Adipose tissue (tissue), 3 donors: ENCODE results near the gene AZIN2. TPM values are rescaled to one million over a fixed set of nuclear protein-coding genes. Genes with fewer than 3 reads are reported as not detected.
"Not testable (repeated sequence)": the region's sequence is repeated elsewhere in the genome, so short reads cannot be mapped to it uniquely, and the experiment has no call there.

Experiments used
- H3K27ac ChIP-seq: one replicate; pipeline ENCODE4 v1.5.1; 2013; ENCODE audit warnings: low read depth, low read length
- WGBS, 3 donors: extraction: QIAGEN DNeasy Blood & Tissue Kit; methylation state at CpG; one replicate each; pipeline ENCODE4 v1.1.7; 2013; 5-methylcytosine and 5-hydroxymethylcytosine counted together
- polyA plus RNA-seq, 3 donors: library from polyadenylated mRNA; stranded (reverse); fragments of 200-250 nt; gene quantifications; one replicate each; pipeline ENCODE4 v1.2.3, GENCODE V29; 2013
- donor health status: healthy with polysubstance abuse.
- donor health status: Bipolar disorder and iron deficiency.
- donor health status: healthy.

The AZIN2 gene
- polyA plus RNA-seq, 3 donors = 1.2 to 2.5 (median 1.4) TPM

DNA sequence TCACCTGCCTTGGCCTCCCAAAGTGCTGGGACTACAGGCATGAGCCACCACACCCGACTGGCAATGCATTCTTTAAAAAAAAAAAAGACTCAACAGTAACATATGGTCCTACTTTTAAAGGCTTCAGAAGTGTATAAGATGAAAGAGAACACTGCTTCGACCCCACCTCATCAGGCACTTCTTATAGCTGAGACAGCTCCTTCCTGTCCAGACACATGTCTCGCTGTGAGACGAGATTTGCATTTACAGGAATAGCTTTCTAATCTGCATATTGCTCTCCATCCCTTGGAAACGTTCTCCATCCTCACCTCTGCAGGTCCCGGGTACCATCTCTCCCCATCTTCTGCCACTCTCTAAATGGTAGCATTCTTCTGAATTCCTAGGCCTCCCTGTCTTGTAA lies 6.7 kb downstream of the AZIN2 start:
- H3K27ac ChIP-seq = no peak overlapping the region
- WGBS, 3 donors = 71 to 83% (median 72%) methylated on average over 6 of the region's 6 CpGs

DNA sequence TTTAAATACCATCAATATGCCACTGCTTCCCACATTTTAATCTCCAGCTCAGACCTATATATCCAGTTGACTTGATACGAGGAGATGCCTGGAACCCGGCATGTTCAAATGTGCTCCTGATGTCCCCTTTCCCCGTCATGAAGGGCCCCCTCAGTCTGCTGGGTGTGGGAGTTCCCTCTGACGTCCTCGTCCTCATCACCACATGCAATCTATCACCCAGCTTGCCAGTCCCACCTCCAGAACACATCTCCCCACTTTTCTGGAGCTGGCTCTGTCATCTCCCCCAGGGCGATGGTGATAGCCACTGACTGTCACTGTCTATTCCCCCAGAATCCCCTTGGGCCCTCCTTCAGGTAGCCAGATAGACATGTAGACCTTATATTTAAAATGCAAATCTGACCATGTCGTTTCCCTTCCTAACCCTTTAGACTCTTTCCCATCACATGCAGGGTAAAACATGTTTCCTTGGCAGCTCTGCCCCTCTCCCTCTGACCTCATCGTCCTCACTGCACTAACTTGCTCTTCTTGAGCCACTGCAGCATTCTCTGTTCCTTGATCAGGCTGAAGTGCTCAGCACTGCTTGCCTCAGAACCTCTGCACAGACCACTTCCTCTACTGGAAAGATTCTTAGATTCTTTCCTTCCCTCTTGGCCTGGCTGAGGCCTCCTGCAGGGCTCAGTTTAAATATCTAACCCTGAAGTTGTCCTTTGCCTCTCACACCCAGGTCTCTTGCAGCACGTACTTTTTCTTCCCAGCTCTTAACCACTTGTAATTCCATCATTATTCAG lies 7.4 kb downstream of the AZIN2 start:
- 59 to 77% (median 60%) methylated on average over 9 of the region's 9 CpGs for WGBS, 3 donors
- no peak overlapping the region for H3K27ac ChIP-seq

DNA sequence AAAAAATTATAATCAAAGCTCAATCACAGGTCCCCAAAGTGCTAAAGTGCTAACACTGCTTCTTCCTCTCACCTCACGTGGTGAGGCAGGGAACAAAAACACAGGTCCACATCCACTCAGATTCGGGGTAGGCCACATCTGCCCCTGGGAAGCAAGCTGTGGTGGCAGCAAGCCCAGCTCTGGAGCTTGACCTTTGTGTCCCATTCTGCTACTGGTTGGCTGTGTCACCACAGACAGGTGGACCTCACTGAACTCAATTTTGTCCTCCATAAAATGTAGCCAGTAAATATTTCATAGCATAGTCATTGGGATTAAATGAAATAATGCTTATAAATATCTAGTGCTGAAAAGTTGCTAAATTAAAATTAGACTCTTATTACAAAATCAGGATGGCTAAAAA lies 8.5 kb downstream of the AZIN2 start:
- WGBS, 3 donors = 74 to 77% (median 75%) methylated on average over 2 of the region's 2 CpGs

DNA sequence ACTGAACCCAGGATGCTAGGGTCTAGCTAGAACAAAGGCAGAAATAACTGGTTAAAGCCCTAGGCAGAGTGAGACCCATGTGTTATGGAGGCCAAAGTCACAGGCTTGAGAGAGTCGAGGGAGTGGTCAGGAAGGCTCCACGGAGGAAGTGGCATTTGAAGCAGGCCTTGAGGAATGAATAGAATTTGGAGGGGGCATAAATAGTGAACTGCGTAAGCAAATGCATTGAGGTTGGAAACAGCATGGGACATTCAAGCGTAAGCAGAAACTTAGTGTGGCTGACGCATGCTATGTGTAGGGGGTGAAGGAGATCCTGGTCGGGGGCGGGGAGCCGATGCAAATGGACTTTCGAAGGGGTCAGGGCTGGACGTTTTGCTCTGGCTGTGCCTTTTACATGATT lies 11.5 kb downstream of the AZIN2 start:
- 88 to 94% (median 91%) methylated on average over 10 of the region's 10 CpGs for whole genome bisulfite sequencing, 3 donors
- H3K27ac ChIP-seq = no peak overlapping the region

More for the DNA sequence above, 8.5 kb downstream of the AZIN2 start:
- H3K27ac ChIP-seq = no peak overlapping the region

DNA sequence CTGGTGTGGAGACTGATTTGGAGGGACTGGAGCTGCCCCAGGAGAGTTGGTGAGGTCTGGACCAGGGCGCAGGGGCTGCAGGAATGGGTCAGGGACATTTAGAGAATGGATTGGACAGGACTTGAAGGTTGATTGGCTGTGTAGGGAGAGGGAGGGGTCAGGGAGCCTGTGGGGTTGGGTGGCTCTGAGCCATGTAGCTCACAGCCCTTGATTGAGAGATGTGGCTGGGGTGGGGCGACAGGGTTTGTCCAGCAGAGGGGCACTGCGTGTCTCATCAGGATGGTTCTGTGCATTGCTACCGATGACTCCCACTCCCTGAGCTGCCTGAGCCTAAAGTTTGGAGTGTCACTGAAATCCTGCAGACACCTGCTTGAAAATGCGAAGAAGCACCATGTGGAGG lies 12.1 kb downstream of the AZIN2 start:
- no peak overlapping the region for H3K27ac ChIP-seq
- 84 to 96% (median 91%) methylated on average over 5 of the region's 5 CpGs for WGBS, 3 donors

DNA sequence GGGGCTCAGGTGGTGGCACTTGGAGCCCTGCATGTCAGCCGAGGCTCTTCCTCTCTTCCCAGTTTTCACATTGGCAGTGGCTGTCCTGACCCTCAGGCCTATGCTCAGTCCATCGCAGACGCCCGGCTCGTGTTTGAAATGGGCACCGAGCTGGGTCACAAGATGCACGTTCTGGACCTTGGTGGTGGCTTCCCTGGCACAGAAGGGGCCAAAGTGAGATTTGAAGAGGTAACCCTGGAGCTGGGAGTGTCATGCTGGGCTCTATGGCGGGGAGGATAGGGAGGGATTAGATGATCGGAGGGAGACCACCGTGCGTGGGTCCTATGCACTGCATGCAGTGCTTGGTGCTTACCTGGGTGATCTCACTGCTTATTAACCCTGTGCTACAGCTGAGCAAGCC lies 13.5 kb downstream of the AZIN2 start:
- WGBS, 3 donors = 90 to 94% (median 93%) methylated on average over 11 of the region's 11 CpGs
- no peak overlapping the region for H3K27ac ChIP-seq

DNA sequence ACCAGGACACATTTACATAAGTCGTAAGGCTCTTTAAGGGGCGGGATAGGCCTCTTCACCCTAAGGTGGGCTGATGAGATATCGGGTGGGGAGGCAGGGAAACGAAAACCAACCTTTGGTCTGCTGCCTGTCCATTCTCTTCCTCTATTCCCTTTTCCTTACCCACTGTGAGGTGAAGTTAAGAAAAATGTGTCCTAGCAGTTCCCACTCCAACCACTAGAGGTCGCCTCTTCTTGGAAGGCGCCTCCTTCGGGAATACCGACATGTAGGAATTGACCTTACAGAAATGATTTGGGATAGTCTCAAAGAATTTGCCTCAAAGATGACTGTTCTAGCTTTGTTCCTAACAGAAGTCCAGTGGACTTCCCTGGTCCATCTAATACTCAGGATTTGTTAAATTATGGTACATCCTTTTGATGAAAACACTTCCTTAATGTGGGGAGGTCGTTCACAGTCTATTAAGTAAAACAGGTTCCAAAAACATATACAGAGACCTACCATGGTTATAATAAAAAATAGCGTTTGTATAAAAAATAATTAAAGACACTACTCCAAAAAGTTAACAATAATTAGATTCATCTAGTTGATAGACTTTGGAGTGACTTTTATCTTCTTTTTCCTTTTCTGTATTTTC lies 14.1 kb downstream of the AZIN2 start:
- no peak overlapping the region for H3K27ac ChIP-seq
- 19 to 25% (median 25%) methylated on average over 10 of the region's 10 CpGs for WGBS, 3 donors

DNA sequence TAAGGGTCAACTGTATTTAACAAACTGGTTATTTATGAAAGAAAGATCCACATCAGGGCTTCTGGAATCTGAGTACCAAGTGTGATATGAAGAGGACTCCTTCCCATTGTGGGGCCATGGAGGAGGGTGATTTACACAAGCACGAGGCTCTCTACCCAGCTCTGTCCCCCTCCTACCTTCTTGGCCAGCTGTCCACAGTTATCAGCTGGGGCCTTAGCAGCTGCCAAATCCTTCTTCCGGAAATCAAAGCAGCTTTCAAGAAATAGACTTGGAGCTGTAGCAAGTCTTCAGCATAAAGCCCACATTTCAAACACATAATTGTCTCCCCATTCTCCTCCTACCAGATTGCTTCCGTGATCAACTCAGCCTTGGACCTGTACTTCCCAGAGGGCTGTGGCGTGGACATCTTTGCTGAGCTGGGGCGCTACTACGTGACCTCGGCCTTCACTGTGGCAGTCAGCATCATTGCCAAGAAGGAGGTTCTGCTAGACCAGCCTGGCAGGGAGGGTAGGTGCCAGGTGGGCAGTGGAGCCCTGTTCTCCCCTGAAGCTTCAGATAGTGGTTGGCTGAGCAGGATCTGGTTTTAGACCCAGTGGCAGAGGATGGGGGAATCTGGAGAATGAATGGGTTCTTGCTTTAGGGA lies 15.5 kb downstream of the AZIN2 start:
- H3K27ac ChIP-seq = no peak overlapping the region
- 51 to 75% (median 68%) methylated on average over 7 of the region's 7 CpGs for WGBS, 3 donors

DNA sequence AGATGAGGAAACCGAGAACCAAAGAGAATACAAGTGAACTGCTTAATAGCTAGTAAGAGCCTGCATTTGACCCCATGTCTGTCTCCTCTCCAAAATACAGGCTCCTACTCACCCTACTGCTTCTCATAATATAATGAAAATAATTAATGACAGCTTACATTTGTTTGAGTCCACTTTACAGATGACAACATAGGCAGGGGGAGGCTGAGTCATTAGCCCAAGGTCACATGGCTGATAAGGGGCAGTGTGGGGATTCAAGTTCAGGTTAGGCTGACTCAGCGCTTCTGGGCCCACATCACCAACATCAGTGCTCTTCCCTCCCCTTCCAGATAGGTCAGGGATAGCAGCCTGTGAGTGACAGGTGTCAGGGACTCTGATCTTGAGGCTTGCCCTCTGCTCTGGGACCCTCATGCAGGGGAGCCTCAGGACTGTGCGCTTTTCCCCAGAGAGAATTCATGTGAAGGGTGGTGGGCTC lies 16.2 kb downstream of the AZIN2 start:
- no peak overlapping the region for H3K27ac ChIP-seq
- WGBS, 3 donors = 98 to 99% (median 98%) methylated on average over 3 of the region's 3 CpGs

DNA sequence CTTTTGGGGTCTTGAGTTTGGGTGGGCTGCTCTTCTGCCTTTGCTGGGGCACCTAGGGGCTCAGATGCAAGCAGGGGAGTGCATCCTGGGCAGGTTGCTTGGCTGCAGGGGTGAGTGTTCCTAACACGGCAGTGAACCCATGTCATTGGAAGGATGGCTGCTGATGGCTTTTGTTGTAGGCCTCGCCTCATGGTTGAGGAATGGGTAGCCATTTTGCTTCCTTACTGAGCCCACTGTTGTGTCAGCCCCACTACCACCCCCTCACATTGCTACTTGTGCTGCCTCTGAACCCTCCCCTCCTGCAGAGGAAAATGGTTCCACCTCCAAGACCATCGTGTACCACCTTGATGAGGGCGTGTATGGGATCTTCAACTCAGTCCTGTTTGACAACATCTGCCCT lies 16.8 kb downstream of the AZIN2 start:
- H3K27ac ChIP-seq = no peak overlapping the region

DNA sequence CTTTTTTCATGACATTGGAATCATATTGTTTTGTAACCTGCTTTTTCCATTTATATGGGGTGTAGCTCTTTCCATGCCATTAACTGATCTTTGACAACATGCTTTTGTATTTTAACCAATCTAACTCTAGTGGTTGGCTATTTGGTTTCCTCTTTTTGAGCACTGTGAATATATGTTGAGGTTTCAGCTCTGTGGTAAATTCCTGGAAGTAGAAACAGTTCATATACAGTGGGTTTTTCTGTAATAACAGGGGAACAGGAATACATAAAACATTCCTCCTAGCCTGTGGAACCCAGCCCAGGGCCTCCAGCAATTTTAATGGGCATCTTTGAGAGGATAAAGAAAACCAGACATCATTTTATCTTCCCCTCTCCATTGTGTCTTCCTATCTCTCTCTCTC lies 17.4 kb downstream of the AZIN2 start:
- H3K27ac ChIP-seq = no peak overlapping the region

More for the DNA sequence above, 16.8 kb downstream of the AZIN2 start:
- WGBS, 3 donors = 86 to 88% (median 88%) methylated on average over 4 of the region's 4 CpGs

DNA sequence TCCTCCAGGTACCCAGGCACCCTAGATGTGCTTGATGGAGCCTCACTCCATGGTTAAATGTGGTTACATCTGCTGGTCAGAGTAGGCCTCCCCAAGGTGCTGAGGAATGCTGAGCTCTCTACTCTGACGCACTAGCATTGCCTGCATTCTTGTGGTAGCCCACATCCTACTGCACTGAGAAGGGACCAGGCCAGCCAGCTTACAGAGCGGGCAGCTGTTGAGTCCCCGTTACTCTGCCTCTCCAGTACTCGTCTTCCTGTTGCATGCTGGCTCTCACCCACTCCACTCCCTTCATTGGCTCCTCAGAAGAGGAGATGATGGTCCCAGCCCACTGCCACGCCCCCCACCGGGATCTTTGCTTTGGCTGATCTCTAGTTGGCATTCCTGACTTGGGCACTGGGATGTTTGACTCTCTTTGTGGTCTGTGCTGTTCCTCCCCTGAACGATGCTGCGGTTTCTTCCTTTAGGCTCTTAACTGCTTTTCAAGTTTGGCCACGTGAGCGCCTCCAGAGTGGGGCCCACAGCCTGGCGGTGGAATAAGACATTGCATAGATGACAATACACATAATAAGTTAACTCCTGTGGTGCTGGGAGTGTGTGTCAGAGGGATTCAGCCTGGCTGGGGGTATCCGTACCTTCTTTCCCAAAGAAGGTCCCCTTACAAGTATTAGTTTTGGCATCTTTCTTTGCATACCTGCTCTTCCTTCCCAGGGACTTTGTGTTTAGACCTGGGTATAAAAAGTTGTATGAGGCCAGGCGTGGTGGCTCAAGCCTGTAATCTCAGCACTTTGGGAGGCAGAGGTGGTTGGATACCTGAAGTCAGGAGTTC lies 18.6 kb downstream of the AZIN2 start:
- 56 to 81% (median 57%) methylated on average over 13 of the region's 13 CpGs for WGBS, 3 donors
- H3K27ac ChIP-seq = no peak overlapping the region

DNA sequence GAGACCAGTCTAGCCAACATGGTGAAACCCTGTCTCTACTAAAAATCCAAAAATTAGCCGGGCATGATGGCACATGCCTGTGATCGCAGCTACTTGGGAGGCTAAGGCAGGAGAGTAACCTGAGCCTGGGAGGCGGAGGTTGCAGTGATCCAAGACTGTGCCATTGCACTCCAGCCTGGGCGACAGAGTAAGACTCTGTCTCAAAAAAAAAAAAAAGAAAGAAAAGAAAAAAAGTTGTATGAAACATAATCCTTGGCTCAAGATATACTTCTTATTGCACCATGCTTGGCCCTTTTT lies 19.1 kb downstream of the AZIN2 start:
- not testable (repeated sequence) for H3K27ac ChIP-seq
- WGBS, 3 donors = 88 to 92% (median 89%) methylated on average over 4 of the region's 4 CpGs

DNA sequence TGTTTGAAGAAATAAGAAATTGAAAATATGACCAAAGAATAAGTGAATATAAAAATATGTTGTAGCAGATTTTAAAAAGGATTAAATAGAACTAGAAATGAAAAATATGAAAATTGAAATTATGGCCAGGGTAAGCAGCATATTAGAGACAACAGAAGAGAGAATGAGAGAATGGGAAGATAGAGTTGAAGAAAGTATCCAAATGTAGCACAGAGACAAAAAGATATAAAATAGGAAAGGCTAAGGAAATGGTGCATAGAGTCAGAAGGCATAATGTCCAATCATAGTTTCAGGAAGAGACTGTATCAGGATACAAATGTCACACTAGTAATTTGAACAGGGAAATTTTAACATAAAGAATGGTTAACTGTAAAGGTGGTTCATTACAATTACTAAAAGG lies 29.5 kb downstream of the AZIN2 start:
- H3K27ac ChIP-seq = no peak overlapping the region

DNA sequence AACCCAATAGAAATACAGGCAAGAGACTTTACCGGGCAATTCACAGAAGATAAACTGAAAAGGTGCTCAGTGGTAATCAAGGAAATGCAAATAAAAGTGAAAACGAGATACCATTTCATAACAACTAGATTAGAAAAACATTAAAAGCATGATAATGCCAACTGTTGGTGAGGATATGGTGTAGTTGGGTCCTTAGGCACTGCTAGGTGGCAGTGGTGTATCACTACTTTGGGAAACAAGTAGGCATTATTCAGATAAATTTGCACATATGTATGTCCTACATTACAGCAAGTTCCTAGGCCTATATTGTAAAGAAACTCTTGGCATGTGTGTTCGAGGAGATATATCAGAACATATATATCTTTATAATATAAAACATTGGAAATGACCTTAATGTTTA lies 31.0 kb downstream of the AZIN2 start:
- 33 to 53% (median 49%) methylated on average over 3 of the region's 3 CpGs for WGBS, 3 donors
- H3K27ac ChIP-seq = no peak overlapping the region

DNA sequence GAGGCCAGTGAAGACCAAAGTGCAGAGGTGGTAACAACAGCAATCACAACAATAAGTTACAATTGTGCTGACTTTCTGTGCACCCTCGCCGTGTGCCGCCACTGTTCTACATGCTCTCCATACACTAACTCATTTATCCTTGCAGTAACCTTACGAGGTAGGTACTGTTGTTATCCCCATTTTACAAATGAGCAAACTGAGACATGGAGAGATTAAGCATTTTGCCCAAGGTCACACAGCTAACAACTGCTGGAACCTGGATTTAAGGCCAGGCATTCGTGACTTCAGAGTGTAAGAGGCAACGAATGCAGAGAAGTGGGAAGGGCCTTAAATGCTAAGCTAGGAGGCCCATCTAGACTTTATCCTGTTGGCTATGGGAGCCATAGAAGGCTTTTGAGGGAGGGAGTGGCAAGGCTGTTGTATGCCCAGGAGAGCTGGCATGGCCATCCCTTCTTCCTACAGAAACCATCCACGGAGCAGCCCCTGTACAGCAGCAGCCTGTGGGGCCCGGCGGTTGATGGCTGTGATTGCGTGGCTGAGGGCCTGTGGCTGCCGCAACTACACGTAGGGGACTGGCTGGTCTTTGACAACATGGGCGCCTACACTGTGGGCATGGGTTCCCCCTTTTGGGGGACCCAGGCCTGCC lies 36.6 kb downstream of the AZIN2 start:
- no peak overlapping the region for H3K27ac ChIP-seq
- 86 to 95% (median 94%) methylated on average over 13 of the region's 13 CpGs for WGBS, 3 donors

DNA sequence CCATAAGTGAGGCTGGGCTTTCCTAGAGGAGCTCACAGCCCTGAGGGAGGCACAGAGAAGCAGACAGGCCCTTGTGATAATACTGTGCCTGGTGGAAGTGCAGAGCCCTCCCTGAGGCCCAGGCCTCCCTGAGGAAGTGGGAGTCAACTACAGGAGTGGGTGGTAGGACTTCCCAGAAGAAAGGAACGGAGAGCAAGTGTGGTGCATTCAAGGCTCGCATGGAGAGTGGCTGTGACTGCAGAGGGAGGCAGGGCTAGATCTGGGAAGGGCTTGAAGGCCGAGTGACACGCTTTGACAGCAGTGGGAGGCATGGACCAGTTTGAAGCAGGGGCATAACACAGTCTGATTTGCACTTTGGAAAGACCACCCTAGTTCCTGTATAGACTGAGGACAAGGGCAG lies 37.3 kb downstream of the AZIN2 start:
- no peak overlapping the region for H3K27ac ChIP-seq
- 61 to 84% (median 84%) methylated on average over 4 of the region's 4 CpGs for WGBS, 3 donors

DNA sequence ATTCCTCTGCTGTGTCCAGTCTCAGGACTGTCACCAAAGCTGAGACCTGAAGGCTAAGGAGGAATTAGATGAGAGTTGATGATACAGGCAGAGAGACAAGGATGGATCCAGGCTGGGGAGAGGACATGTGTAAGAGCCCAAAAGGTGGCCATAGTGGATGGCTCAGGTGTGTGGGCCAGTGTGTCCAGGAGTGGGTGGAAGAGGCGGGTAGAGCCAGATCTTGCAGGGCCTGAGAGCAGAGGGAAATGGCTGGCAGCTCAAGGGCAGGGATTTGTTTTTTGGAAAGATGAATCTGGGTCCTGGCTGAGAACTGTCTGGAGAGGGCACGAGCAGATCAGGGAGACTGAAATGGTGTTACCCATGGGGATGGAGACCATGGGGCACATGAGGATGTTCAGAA lies 38.1 kb downstream of the AZIN2 start:
- WGBS, 3 donors = 69 to 88% (median 86%) methylated on average over 2 of the region's 2 CpGs
- H3K27ac ChIP-seq = no peak overlapping the region
